Mucosa of gallbladder (tissue), 1 donor: ENCODE measurements around the gene TMEM245. TPM values are rescaled to one million over a fixed set of nuclear protein-coding genes. Genes with fewer than 3 reads are reported as not detected.
A peak's percentile ranks its signal among the peaks of the same experiment; 100 is the strongest.
"Not testable (repeated sequence)": the region's sequence is repeated elsewhere in the genome, so short reads cannot be mapped to it uniquely, and the experiment has no call there.

ENCODE experiments used
- DNase-seq: peaks from one replicate; pipeline ENCODE4 v3.0.0-alpha.2; 2020; ENCODE audit warnings: low spot score
- total RNA-seq: library from RNA; stranded (reverse); gene quantifications from one replicate; pipeline ENCODE4 v1.2.1, GENCODE V29; 2021
- donor health status: DM: no; HTN: no; CAD: no.

The TMEM245 gene
- total RNA-seq, 1 donor from 2014 or later, result 68.4 TPM

DNA sequence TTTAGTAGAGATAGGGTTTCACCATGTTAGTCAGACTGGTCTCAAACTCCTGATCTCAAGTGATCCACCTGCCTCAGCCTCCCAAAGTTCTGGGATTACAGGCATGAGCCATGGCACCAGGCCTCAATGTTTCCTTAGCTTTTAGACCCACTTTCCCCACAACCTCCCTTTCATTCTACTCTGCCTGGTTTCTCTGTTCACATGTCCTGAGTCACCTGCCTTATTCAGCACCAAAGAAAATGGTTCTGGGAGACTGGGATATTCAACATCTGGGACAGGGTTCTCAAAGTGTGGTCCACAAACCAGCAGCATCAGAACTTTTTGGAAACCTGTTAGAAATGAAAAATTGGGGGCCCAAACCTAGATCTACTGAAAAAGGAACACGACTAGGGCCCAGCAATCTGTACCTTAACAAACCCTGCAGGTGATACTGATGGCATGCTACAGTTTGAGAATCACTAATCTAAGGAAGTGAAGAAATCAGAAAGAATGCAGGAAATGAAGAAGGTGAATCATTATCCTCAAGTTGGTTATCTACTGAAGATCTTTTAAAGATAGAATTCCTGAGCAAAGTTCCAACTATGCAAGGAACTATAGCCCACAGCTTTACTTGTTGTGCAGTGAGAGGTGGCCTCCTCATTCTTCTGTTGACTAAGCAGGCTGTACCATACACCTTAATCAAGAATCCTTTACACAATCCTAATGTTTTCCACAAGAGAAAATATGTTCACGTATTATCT lies 54.6 kb downstream of the TMEM245 start:
- no peak for DNase-seq

DNA sequence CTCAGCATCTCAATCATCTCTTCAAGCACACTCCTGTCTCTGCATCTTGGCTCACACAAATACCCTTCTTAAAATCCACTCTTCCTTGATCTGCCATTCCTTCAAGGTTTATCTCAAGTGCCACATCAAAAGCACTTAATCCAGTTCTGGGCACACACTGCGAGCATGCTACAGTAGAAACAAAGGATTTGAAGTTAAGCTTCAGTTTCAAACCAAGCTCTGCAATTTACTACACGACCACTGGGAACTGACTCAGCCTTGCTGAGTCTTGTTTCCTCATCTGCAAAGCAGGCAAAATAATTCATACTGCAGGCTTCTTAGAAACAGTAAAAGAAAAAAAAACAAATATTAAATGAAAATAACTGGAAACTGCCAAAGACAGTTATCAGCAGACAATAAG lies 56.0 kb downstream of the TMEM245 start:
- DNase-seq, result no peak

DNA sequence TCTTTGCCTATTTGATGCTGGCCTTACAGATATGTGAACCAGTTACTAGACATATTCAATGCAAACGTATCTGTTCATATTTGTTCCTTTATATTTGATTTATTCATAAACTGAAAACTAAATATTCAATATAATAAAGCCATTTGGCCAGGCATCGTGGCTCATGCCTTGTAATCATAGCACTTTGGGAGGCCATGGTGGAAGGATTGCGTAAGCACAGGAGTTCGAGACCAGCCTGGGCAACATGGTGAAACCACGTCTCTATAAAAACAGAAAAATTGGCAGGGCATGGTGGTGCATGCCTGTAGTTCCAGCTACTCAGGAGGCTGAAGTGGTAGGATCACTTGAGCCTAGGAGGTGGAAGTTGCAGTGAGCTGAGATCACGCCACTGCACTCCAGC lies 57.2 kb downstream of the TMEM245 start:
- no peak for DNase-seq

DNA sequence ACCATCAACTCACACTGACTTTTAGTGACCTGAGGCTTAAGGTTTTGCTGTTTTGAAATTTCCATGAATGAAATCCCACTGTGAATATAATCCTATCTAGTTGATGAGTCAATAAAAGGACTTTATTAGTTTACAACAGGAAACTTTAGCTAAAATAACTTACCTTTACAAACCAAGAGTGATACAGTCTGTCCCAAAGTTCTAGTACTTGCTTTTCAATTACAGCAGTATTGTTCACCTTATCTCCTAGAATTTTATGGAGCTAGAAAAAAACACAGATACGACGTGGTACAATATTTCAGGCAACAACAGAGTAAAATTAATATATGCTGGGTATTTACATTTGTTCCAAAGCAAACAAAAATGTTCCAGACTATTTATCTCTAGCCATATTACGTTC lies 59.6 kb downstream of the TMEM245 start:
- DNase-seq, result no peak

DNA sequence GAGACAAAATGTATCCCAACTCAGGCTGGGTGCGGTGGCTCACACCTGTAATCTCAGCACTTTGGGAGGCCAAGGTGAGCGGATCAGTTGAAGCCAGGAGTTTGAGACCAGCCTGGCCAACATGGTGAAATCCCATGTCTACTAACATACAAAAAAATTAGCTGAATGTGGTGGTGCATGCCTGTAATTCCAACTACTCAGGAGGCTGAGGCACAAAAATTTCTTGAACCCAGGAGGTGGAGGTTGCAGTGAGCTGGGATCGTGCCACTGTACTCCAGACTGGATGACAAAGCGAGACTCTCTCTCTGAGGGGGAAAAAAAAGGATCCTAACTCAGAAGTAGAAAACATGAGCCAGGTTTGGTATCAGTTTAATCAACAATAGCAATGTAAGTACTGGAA lies 66.6 kb downstream of the TMEM245 start:
- DNase-seq, result not testable (repeated sequence)

DNA sequence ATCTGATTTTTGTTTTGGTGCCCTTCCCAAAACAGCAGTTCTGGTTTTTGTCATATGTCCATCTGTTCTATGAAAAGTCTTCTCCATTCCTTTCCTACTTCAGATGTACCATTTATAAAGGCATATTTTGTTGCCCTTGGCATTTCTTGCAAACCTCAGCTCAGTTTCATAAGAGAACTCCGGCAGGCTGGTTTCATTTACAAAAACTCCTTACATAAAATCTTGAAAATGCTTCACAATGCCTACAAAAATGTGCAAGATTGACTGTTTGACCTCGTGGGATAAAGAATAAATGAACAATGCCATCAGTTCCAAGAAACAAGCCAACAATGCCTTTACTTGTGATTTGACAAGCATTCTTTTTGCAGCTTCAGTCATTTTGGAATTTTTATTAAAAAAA lies 67.3 kb downstream of the TMEM245 start:
- no peak for DNase-seq

DNA sequence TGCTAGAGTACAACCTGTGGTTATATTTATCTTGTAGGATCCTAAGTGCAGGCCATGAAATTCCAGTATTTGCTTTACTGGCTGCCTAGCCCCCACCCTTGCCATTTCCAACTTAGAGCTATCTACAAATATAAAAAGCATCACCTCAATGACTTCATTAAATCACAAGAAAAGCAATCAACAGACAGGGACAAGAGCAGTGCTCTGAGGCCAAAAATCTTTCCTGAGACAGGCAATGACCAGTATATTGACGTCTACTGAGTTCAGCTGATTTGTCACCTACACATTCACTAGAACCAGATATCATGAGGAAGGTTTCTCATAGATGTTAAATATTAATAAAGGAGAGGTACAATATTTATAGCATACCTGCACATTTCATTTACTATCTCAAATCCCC lies 68.0 kb downstream of the TMEM245 start:
- DNase-seq, result no peak

DNA sequence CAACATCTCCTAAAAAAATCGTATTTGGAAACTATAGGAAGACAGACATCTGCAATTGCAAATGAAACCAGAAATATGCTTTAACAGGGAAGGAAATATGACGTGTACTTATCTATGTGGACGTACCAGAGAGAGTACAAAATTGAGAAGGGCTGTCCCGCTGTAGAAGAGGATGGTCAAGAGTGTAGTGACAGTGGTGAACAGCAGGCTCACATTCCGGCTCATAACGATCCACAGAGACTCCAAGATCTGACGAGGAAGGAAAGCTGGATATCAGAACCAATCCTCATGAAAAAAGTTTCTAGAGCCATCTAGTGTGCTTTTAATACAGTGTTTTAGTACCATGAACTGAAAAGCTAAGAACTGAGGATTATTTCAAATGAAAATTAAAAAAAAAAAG lies 69.3 kb downstream of the TMEM245 start:
- no peak for DNase-seq

DNA sequence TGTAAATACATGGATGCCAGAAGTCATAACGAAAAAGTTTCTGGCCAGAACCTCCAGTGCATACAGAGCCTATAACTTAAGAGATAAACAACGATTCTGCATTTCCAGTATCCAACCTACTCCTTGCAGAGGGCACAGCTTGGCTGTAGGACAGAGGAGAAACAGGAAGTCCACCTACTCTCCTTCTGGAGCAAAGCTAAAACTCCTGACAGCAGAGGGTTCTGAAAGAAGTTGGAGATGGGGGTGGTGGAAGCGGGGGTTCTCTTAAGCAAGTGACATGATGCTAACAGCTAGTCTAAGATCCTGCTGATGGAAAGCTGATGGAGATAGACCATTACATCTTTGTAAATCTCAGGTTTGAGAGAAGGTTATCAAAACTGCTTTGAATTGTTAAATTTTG lies 70.9 kb downstream of the TMEM245 start:
- DNase-seq, result no peak

DNA sequence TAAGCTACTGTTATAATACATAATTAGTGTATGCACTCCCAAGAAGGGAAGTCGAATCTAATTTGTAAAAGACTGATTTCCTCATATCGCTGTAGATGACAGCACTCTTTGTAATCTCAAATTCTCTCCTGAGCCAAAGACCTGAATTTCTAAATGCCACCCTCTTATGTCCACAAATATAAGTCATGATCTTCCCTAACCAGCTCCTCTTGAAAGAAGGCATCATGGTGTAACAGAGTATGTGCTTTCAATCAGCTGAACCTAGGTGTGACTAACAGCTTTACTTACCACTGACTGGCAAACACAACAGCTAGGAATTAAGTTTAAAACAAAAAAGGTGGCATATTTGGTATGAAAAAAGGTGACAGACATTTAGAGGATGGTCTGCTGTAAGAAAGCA lies 72.5 kb downstream of the TMEM245 start:
- no peak for DNase-seq

DNA sequence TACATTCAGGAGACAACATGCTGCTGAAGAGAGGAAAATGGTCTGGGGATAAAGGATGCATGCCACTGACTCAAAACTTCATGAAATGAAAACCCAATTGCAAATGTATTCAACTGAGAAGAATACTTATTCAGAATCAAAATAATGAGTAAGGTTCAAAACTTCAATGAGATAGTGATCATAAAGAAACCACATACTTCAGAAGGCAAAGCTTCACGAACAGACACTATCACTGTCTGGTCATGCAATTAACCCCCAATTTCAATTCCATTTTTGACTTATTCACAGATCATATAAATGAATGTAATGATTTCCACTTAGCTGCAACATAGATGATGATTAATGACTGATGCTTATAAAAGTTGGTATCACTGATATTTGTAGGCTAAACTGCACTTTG lies 73.4 kb downstream of the TMEM245 start:
- no peak for DNase-seq

DNA sequence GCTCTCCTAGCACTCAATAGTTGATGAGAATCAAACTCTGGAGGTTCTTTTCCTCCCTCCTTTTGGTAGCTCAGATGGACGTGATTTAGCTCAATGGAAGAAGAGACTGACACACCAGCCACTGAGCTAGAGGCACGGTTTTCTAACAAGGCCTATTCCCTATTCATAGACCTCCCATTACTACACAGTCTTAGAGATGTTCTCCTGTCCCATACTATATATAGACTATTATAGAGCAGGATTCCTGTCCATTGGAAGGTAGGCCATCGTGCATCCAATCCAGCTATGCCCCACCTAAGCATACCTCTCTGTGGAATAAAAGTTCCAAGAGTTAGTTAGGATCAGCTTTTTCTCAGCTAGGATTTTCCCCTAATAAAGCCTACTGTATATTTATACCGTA lies 76.2 kb downstream of the TMEM245 start:
- no peak for DNase-seq

DNA sequence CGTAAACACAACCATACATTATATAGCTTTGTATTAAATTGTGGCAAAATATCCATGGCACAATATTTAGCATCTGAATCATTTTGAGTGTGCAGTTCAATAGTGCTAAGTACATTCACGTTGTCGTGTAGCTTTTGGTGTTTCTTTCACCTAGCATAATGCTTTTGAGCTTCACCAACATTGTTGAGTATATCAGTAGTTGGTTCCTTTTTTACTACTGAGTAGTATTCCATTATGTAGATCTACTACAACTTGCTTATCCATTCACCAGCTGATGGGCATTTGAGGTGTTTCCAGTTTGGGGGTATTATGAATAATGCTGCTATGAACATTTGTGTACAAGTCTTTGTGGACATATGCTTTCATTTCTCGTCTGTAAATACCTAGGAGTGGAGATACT lies 79.2 kb downstream of the TMEM245 start:
- DNase-seq, result no peak

DNA sequence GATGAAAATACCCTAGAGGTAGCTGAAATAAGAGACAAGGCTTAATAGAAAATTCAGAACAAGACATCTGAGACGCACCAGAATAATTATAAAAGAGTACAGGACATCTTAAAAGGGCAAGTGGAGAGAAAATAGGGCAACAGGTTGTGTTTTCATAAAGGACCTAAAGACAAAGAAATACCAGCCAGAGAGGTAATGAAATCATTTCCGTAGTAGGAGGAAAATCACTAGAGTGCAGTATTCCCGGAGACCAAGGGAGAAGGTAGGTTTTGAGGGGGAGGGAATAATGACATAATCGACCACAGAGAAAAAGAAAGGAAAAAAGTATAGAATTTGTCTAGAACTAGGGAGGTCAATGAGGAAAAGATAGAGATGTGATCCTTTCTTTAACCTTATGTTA lies 80.2 kb downstream of the TMEM245 start:
- no peak for DNase-seq

DNA sequence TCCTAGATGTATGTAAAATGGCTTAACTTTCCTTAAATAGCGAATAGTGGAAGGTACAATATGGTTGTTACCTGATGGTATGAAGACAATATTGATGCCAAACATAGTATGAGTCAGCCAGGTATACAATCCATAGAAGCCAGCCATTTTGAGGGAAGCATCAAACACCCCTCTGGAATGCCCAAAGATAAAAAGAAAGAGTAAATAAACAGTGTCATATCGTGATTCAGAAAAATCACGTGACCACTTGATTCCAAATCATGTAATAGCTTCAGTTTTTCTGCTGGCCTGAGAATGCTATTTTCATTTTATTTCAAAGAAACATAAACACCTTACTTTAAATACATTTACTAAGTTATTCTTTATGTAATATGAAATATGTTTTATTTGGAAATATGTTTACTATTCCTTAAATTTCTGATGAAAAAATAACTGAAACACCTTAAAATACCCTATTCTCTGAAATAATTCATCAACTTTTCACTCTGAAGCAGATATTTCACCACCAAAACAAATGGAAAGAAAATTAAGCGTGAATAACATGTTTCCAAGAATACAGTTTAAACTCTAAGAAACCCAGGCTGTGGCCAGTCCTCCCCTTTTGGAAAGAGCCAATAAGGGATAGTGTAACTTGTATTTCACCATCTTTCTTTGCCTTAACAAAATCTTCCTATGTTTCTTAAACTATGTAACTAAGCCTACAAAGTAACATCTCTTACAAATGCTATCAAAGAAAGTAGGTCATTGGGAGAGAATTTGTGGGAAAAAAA lies 81.6 kb downstream of the TMEM245 start:
- no peak for DNase-seq

DNA sequence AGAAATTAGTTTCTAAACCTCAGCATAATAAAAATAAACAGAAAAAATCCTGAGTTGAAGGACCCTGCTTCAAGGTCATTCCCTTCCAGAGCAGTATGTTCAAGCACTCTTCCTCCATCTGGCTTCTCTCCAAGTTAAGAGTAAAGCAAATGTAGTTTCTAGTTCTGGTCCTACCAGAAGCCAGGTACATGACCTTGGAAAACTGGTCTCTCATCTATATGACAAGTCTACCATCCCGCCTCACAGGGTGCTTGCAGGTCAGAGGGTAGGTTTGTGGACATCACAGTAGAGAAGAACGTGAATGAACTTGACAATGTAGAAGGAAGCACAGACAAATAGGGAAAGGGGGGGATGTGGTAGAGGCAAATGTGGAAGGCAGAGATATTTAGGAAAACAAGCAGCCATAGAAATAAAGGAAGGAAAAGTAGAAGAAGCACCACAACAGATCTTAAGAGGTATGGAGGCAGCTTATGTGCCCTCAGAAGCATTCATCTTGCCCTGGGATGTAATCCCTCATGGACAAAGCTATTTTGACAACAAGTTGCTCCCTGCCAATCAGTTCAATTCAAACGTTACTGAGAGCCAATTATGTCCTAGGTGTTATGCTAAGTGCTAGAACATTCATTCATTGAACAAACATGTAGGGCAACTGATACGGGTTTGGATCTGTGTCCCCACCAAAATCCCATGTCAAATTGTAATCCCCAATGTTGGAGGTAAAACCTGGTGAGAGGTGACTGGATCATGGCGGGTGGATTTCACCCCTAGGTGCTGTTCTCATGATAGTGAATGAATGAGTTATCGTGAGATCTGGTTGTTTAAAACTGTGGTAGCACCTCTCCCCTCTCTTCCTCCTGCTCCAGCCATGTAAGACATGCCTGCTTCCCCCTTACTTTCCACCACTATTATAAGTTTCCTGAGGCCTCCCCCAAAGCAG lies 82.7 kb downstream of the TMEM245 start:
- no peak for DNase-seq

DNA sequence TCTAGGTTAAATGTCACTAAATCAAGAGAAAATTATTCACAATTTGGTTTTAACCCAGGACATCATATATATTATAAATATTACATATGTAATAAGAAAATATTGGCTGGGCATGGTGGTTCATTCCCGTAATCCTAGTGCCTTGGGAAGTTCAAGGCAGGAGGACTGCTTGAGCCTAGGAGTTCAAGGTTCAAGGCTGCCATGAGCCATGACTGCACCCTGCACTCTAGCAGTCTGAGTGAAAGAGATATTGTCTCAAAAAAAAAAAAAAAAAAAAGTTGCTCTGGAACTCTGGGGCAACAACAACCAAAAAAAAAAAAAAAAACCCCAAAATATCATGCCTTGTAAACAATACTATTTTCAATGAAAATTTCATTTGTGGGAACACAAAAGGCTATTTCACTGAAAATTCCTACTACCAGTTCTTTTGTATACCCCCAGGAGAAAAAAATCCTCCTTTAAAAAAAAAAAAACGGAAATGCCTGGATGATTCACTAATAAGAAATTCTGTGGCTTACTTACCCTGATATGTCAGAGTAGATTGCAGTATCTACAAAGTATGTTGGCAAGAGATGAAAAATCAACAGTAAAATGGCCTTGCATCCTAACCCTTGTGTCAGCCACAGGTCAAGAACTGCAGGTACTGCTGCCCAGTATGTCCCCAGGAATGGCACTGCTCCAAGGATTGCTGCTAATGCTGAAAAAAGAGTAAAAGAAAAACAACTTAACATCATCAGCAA lies 83.9 kb downstream of the TMEM245 start:
- DNase-seq, result peak; percentile 69

DNA sequence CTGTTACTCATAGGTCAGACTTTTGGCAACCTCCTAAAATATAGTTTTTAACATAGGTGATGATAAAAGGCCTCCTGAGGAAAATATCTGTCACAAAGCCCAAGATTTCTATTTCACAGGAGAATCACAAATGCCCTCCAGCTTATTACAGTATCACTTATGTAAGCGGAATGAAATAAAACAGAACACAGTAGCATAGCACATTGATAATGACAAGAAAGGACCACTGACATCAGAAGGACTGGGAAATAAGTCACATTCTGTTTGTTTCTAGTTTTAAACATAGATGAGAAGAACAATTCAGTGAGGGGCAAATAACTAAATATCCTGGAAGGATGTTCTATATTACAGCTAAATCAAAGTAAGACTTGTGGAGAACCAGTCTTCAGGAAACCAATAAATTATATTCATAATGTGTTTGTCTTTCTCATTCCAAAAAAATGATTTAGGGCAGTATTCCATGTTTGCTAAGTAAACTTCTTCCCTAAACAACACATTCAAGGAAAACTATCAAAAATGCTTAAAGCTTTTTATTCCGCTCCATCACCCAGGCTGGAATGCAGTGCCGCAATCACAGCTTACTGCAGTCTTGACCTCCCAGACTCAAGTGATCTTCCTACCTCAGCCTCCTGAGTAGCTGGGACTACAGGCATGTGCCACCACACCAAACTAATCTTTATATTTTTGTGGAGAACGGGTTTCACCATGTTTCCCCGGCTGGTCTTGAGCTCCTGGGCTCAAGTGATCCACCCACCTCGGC lies 85.6 kb downstream of the TMEM245 start:
- no peak for DNase-seq

DNA sequence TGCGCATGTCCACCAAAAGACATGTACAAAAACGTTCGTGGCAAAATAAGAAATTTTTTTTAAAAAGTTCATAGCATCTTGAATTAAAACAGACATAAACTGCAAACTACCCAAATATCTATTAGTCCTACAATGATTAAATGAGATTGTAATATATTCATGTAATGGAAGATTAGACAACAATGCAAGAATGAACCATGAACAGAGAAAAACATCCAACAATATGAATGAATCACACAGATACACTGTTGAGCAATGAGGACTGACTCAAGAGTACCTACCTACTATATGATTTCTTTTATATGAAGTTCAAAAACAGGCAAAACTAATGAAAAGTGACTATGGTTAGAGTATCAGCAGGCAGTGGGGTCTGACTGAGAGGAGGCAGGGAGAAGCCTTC lies 88.5 kb downstream of the TMEM245 start:
- DNase-seq, result no peak

DNA sequence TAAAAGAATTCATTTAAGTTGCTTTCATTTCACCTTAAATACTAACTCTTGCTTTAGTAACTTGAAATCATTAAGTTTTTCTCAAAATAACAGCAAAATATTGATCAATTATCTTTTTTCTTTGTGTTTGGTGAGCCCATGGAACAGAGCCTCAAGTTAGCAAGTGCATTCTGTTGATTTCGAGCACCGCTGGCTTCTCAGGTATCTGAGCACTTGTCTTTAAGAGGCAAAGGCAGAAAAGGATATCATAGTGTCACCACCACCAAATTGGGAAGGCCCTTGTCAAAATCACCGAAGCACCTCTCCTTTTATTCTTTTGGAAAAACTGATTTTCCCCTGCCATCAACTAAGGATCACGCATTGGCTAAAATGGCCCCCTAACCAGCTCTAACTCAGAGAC lies 89.3 kb downstream of the TMEM245 start:
- DNase-seq, result no peak

DNA sequence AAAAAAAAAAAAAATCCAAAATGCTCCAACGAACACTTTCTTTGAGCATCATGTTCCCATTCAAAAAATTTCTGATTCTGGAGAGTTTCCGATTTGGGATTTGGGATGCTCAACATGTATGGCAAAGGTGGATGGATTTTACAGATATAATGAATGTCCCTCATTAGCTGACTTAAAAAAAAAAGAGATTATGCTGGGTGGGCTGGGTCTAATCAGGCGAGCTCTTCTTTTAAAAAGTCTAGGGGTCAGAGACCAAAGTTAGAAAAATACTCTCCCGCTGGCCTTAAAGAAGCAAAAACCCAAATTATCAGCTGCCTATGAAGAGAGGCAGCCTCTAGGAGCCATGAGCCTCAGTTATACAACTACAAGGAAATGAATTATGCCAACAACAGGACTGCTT lies 91.3 kb downstream of the TMEM245 start:
- DNase-seq, result no peak
